Measurements from ENCODE around the gene FBP1.
"Not testable (repeated sequence)": the region's sequence is repeated elsewhere in the genome, so short reads cannot be mapped to it uniquely, and the experiment has no call there.

The FBP1 gene

DNA sequence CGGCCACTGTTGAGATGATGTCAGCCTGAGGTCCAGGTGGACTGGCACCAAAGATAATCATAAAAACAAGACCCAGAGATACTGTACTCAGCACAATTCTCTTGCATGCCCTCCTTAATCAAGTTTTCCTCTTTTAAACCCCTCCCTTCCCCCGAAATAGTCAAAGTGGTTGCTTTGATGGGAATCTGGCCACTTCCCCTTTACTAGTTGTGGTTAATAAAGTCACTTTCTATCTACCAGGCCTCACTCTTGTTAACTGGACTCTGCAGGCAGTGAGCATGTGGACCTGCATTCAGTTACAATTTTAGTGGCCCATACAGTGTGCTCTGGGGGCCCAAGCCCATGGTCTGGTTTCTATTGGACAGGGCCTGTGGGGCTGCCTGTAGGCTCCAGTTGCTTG is 63.2 kb downstream of the FBP1 start:
- DNase-seq (ENCODE audit: low read depth in 2 of 2), result no peak

DNA sequence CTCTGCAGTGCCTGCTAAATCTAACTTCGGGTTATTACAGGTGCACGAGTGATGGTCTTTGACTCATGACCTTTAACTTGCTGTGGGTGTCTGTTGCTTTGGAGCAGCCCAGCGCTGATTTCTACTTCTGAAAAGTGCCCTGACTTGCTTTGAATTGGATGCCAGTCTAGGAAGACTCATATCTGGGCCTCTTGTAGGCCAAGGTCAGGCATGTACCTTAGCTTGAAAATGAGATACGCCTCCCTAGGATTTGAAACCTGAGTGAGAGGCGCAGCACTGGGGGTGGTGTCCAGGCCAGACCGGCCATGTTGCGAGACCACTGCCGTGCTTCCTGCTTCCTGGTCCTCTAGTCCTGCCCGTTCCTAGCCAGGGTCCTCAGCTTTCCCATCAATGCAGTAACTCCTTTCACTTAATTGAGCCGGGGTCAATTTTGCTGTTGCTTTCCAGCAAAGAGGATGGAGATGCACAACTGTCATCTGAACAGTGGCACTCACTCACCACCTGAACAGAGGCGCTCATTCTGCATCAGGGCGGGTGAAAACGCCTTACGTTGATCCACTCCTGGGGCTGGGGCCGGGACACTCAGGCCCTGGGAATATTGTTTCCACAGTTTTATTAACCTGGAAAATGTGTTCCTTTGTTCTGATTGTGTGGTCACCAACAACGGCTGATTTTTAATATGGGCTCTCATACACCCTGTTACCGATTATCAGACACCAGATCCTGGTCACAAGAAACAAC is 70.2 kb downstream of the FBP1 start:
- DNase-seq (ENCODE audit: low read depth in 2 of 2), result no peak

DNA sequence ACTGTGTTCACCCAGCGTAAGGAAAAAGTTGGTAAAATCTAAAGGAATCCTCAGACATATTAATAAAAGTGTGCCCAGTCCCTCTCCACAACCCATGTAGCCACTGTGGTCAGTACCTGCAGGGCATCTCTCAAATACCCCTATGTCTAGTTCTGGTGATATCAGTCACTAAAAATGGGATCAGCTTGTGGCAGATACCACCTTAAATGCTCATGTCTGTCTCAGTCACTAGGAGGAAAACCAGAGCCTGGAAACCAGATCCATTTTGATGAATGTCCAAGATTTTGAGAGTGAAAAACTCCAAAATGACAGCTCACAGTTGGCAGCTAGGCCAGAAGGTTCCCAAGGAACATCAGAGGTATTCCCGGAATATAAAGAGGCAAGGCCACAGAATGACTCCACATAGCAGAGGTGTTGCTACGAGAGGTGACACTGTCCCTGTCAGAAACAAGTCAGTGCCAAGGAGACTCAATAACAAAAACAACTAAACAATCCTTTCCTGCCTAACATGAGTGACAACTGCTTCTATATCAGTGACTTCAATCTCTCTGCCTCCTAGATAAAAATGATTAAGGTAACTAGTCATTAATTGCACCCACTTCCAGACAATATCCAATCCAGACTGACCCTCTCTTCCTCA is 70.9 kb downstream of the FBP1 start:
- no peak for DNase-seq (ENCODE audit: low read depth in 2 of 2)

DNA sequence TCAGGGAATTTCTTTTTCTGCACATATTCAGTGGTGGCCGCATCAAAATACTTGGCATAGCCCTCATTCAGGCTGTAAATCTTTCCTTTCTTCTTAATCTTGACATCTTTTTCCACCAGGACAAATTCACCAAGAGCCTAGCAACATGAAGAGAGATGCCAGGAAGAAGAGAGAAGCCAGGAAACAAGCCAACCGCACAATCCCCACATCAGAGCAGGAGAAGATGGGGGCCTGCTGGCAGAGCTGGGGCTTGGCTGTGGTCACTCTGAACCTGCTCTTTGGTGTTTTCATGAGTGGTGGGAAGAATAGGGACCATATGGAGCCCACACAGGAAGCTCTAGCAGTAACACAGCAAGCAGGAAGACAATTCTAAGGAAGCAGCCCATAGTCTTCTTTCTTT is 72.0 kb downstream of the FBP1 start:
- no peak for DNase-seq (ENCODE audit: low read depth in 2 of 2)

DNA sequence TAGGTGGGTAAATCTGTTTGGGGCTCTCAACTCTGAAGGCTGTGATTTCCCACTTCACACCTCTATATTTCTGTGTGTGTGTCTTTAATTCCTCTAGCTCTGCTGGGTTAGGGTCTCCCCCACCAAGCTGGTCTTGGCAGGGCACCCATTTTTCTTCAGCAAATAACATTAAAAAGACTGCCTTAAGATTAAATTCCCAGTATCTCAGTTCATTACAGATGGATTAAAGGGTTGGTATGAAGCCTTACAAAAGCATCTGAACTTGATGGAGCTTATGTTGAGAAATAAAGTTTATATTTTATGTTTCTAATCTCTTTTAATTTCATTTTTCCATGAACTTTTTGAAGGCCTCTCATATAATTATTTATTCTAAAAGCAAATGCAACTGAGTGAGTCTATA is 72.8 kb downstream of the FBP1 start:
- DNase-seq (ENCODE audit: low read depth in 2 of 2), result no peak

DNA sequence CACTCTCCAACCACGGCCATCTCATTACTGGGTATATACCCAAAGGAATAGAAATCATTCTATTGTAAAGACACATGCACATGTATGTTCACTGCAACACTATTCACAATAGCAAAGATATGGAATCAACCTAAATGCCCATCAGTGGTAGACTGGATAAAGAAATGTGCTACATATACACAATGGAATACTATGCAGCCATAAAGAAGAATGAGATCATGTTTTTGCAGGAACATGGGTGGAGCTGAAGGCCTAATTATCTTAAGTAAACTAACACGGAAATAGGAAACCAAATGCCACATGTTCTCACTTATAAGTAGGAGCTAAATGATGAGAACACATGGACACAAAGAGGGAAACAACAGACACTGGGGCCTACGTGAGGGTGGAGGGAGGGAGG is 75.0 kb downstream of the FBP1 start:
- DNase-seq (ENCODE audit: low read depth in 2 of 2), result not testable (repeated sequence)

DNA sequence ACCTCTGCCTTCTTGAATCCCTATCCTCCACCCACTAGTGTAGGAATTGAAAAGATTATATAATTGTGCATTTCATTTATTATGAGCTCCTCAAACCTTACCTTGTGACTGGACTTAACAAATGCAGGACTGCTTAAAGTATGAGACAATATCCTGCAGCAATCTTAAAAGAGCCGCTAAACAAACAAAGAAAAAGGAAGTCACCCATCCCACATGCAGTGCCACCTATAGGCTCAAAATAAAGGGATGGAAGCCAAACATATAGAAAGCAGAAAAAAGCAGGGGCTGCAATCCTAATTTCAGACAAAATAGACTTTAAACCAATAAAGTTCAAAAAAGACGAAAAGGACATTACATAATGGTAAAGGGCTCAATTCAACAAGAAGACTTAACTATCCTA is 75.8 kb downstream of the FBP1 start:
- DNase-seq (ENCODE audit: low read depth in 2 of 2), result no peak

DNA sequence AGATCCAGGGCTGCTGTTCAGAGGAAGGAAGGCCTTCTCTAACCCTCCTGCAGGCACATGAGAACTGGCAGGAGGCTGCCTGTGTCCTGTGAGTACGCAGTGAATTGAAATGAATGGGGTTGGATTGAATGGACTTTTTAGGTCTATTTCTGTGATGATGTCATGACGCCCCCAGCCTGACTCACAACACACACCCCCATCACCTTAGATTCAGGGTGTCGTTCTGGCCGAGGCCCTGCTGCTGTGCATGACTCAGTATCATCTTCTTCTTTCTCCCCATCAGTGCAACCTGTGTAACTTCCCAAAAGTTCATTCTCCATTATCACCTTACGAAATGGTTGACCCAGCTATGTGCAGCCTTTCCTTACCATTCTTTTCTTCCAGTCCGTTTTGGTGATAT is 79.1 kb downstream of the FBP1 start:
- no peak for DNase-seq (ENCODE audit: low read depth in 2 of 2)

DNA sequence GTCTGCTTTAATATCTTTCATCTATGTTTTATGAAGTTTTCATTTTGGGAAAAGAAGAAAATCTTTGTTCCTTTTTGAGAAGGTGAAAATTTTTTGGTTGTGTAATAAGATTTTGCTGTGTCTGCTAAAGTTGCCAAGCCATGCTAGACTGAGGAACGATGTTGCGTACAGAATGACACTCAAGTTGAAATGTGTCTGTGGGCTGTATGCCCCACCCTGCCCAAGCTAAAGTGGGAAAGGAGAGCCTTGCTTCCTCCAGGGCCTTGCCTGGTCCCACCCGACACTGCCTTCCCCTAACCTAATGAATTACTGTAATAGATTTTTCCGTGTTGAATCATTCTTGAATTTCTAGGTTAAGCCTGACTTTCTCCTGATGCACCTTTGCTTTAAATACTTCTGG is 81.9 kb downstream of the FBP1 start:
- DNase-seq (ENCODE audit: low read depth in 2 of 2), result no peak

DNA sequence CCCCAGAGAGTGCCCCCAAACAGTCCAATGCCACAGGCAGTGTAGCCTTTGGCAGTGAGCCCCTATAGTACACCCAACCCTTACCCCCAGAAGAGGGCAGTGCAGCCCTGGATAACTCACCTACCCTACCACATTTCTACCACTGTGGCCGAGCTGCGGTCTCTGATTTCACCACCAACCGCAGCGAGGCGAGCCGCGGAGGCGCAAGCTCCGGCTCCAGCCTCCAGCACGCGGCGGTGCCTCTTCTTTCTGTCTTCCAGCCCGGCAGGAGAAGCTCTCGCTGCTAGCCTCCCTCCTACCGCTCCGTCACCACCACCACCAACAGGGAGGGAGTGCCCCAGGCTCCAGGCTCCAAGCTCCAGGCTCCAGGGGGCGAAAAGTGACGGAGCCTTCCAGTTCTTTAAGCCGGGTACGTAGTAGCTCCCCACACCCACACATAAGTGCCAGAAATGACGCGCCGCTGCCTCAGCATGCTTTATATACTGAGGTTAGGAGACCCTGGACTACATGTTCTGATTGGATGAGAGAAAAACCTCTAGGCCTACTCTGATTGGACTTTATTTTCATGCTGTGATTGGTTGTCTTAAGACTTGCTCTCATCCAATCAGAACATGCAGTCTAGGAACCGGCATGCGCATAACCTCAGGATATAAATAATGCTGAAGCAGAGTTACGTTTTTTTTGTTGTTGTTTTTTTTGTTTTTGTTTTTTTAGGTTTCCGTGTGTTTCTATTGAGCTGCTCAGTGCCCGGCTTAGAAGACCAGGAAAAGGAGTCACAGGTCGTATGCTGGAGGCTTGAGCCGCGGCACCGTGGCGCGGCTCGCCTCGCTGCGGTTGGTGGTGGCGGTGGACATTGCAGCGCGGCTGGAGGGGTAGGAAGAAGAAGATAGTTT is 84.6 kb downstream of the FBP1 start, which contains the start of gene PCAT7:
TSS of gene PCAT7 (plus strand) at position 645 of the 893 bp plus-strand sequence.
- DNase-seq (ENCODE audit: low read depth in 2 of 2), result no peak

DNA sequence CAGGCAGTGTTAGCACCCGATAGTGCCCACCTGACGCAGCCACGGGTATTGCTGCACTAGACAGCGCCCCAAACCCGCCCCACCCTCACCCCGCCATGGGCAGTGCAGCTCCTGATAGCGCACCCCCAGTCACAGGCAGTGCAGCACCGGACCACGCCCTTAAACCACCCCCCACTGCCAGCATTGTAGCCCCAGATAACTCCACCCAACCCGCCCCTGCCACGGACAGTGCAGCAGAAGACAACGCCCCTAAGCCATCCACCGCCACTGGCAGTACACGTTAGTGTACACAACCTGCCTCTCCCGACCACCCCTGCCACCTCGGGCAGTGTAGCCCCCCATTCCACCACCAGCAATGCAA is 85.3 kb downstream of the FBP1 start:
- DNase-seq (ENCODE audit: low read depth in 2 of 2), result no peak
